K562 (cell line): ENCODE results near the gene PIK3C2B. TPM values are rescaled to one million over a fixed set of nuclear protein-coding genes. Genes with fewer than 3 reads are reported as not detected.
A peak's percentile ranks its signal among the peaks of the same experiment; 100 is the strongest.

Source experiments
- CLOCK ChIP-seq: fragments of 250-450 bp; sonication (Bioruptor Pico); IDR thresholded peaks from 2 replicates; pipeline ENCODE4 v1.4.0; 2020; ENCODE audit warnings: mild to moderate bottlenecking, moderate library complexity, borderline replicate concordance
- FOXA3 ChIP-seq, 2 experiments: fragments of 450-650 bp in 1 of 2; sonication (generic) in 1 of 2; formaldehyde crosslinking; IDR thresholded peaks in 1 of 2; conservative IDR thresholded peaks in 1 of 2; 2 replicates each; pipeline versions ENCODE4 v1.4.0 to v1.8.0; 2020 to 2022; ENCODE audit warnings: mild to moderate bottlenecking in 2 of 2, missing genetic modification reagents in 1 of 2
- HMG20A ChIP-seq: fragments of 450-650 bp; formaldehyde crosslinking; conservative IDR thresholded peaks from 2 replicates; pipeline ENCODE4 v1.4.0; 2020; ENCODE audit warnings: mild to moderate bottlenecking, mixed read lengths
- HSF4 ChIP-seq: fragments of 250-450 bp; sonication (Bioruptor Pico); IDR thresholded peaks from 2 replicates; pipeline ENCODE4 v2.1.2; 2022; ENCODE audit warnings: mild to moderate bottlenecking, moderate library complexity, borderline replicate concordance
- JUN ChIP-seq, 2 experiments: sonication (generic) in 1 of 2; formaldehyde crosslinking in 1 of 2; IDR thresholded peaks; 2 replicates each; pipeline versions ENCODE4 v1.6.1 to v1.8.0; 2012 to 2022; ENCODE audit warnings: borderline replicate concordance in 2 of 2, mild to moderate bottlenecking in 2 of 2, improper control_type of control experiment in 1 of 2, low read depth in 1 of 2, low read length in 1 of 2, missing genetic modification reagents in 1 of 2
- LCOR ChIP-seq: sonication (generic); formaldehyde crosslinking; IDR thresholded peaks from 2 replicates; pipeline ENCODE4 v1.8.0; 2022; ENCODE audit warnings: mild to moderate bottlenecking, missing genetic modification reagents
- MCM5 ChIP-seq: fragments of 450-650 bp; IDR thresholded peaks from 2 replicates; pipeline ENCODE4 v1.6.1; 2016; ENCODE audit warnings: low read depth
- MEF2A ChIP-seq: IDR thresholded peaks from 2 replicates; pipeline ENCODE4 v1.6.1; 2011; ENCODE audit warnings: low read depth, mild to moderate bottlenecking, low read length, moderate library complexity; ENCODE audit not compliant: control insufficient read depth
- NBN ChIP-seq: fragments of 450-650 bp; IDR thresholded peaks from 2 replicates; pipeline ENCODE4 v1.6.1; 2016; ENCODE audit warnings: low read depth, mild to moderate bottlenecking
- NCOA2 ChIP-seq, 2 experiments: fragments of 450-650 bp; IDR thresholded peaks; 2 replicates each; pipeline ENCODE4 v1.6.1; 2018; ENCODE audit warnings: mild to moderate bottlenecking in 2 of 2, moderate library complexity in 1 of 2; ENCODE audit not compliant: partially characterized antibody in 2 of 2
- PHF21A ChIP-seq: fragments of 450-650 bp; IDR thresholded peaks from 2 replicates; pipeline ENCODE4 v1.6.1; 2017; ENCODE audit warnings: low read depth, borderline replicate concordance
- PHF8 ChIP-seq: fragments of 200-600 bp; sonication (generic); IDR thresholded peaks from 2 replicates; pipeline ENCODE4 v1.6.1; 2012; ENCODE audit warnings: mixed run types, mild to moderate bottlenecking, inconsistent platforms, low read length, moderate library complexity, borderline replicate concordance
- PRDM10 ChIP-seq: fragments of 450-650 bp; IDR thresholded peaks from 2 replicates; pipeline ENCODE4 v1.6.1; 2018; ENCODE audit not compliant: partially characterized antibody
- RBM39 ChIP-seq: fragments of 200-400 bp; formaldehyde crosslinking; optimal IDR thresholded peaks from 2 replicates; pipeline ENCODE3; 2018; ENCODE audit warnings: low read depth, low read length
- RCOR1 ChIP-seq, 2 experiments: IDR thresholded peaks; 2 replicates each; pipeline ENCODE4 v1.6.1; 2012; ENCODE audit warnings: low read depth in 2 of 2, low read length in 2 of 2, borderline replicate concordance in 1 of 2, improper control_type of control experiment in 1 of 2
- TEAD4 ChIP-seq, 2 experiments: sonication (generic) in 1 of 2; formaldehyde crosslinking in 1 of 2; IDR thresholded peaks; 2 replicates each; pipeline versions ENCODE4 v1.6.1 to v1.8.0; 2012 to 2022; ENCODE audit warnings: borderline replicate concordance in 1 of 2, inconsistent platforms in 1 of 2, low read length in 1 of 2, mild to moderate bottlenecking in 1 of 2, missing genetic modification reagents in 1 of 2
- ZNF584 ChIP-seq: fragments of 200-800 bp; sonication (Bioruptor generic); IDR thresholded peaks from 2 replicates; pipeline ENCODE4 v1.6.1; 2016; ENCODE audit warnings: low read depth, mild to moderate bottlenecking, missing genetic modification characterization, missing compliant biosample characterization
- ZNF766 ChIP-seq: fragments of 200-800 bp; sonication (Bioruptor generic); conservative IDR thresholded peaks from 2 replicates; pipeline ENCODE4 v1.6.1; 2016; ENCODE audit warnings: missing genetic modification characterization, missing compliant biosample characterization
- ZSCAN32 ChIP-seq: fragments of 450-650 bp; formaldehyde crosslinking; IDR thresholded peaks from 2 replicates; pipeline ENCODE4 v1.4.0; 2020; ENCODE audit warnings: mild to moderate bottlenecking, moderate library complexity
- polyA plus RNA-seq, 8 experiments: library from polyadenylated mRNA; depleted of rRNA in 4 of 8; stranded (reverse) in 5 of 8; unstranded in 3 of 8; fragments of >200 nt; fragmentation: Nextera tagmentation in 2 of 8; fragmentation: Illumina TruSeq in 1 of 8; extraction: Ambion mirVana in 2 of 8; extraction: Trizol in 1 of 8; gene quantifications; 2 replicates each; pipeline versions ENCODE4 v1.2.1 to v1.2.3, GENCODE V29; 2011 to 2014; ENCODE audit warnings: inconsistent platforms in 1 of 8, missing spikeins in 1 of 8
- total RNA-seq, 7 experiments: library from RNA; depleted of rRNA in 6 of 7; stranded (reverse); fragments of >200 nt in 6 of 7; fragmentation: Illumina TruSeq in 2 of 7; extraction: Trizol in 2 of 7; gene quantifications; 2 replicates each; pipeline versions ENCODE4 v1.2.1 to v1.2.3, GENCODE V29; 2011 to 2021; ENCODE audit warnings: low replicate concordance in 1 of 7
- TF ChIP-seq, protein P1 (sequence below): sonication (generic); formaldehyde crosslinking; IDR thresholded peaks from 2 replicates; pipeline ENCODE4 v1.8.1; 2022; ENCODE audit warnings: missing genetic modification reagents

PIK3C2B gene
- total and polyA plus RNA-seq, 9 of the 15 experiments (the other 6 are each of a cell fraction or from before 2014, with no cell fraction given), result 0.10 to 2.9 (median 0.72) TPM

- no peak for TF ChIP-seq MCM5
- TF ChIP-seq TEAD4 (IDR thresholded peaks at IDR 0.05; ENCODE audit: low read length), result 0 out of 2 replicates have a peak, but pooled peaks have one; percentile 23
- TF ChIP-seq TEAD4 (CRISPR knock-in tag; IDR thresholded peaks at IDR 0.05; ENCODE audit: borderline replicate concordance), result no peak
- TF ChIP-seq ZNF584, result no peak
- TF ChIP-seq RBM39, result no peak
- no peak for TF ChIP-seq NCOA2 (IDR thresholded peaks at IDR 0.05; ENCODE audit: partially characterized antibody in 2 of 2)
- no peak for TF ChIP-seq ZSCAN32 (CRISPR knock-in tag)
- no peak for TF ChIP-seq CLOCK (CRISPR knock-in tag)
- TF ChIP-seq HMG20A, result no peak
- TF ChIP-seq, protein P1, sequence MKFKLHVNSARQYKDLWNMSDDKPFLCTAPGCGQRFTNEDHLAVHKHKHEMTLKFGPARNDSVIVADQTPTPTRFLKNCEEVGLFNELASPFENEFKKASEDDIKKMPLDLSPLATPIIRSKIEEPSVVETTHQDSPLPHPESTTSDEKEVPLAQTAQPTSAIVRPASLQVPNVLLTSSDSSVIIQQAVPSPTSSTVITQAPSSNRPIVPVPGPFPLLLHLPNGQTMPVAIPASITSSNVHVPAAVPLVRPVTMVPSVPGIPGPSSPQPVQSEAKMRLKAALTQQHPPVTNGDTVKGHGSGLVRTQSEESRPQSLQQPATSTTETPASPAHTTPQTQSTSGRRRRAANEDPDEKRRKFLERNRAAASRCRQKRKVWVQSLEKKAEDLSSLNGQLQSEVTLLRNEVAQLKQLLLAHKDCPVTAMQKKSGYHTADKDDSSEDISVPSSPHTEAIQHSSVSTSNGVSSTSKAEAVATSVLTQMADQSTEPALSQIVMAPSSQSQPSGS (CRISPR knock-in tag), result no peak
- TF ChIP-seq PHF8, result no peak
- peak; percentile 56 for TF ChIP-seq PRDM10
- peak in 1 of 2 experiments; percentile 80; a peak in 1 of 4 replicates for TF ChIP-seq RCOR1 (IDR thresholded peaks at IDR 0.05; ENCODE audit: borderline replicate concordance in 1 of 2, low read depth in 2 of 2, low read length in 2 of 2)
- TF ChIP-seq FOXA3 (CRISPR knock-in tag; conservative IDR thresholded peaks at IDR 0.05 in 1 of 2, IDR thresholded peaks at IDR 0.05 in 1 of 2), result peak; percentile 67 to 85; a peak in 2 of 4 replicates
- TF ChIP-seq HSF4 (CRISPR knock-in tag), result no peak
- TF ChIP-seq JUN (IDR thresholded peaks at IDR 0.05; ENCODE audit: borderline replicate concordance, low read depth, low read length), result no peak
- no peak for TF ChIP-seq JUN (CRISPR knock-in tag; IDR thresholded peaks at IDR 0.05; ENCODE audit: borderline replicate concordance)
- TF ChIP-seq PHF21A, result peak; percentile 45; the same call in 1 of the 2 replicates
- no peak for TF ChIP-seq ZNF766 (CRISPR knock-in tag)
- TF ChIP-seq MEF2A, result no peak
- TF ChIP-seq LCOR (CRISPR knock-in tag), result no peak
- no peak for TF ChIP-seq NBN
These were observed 673 bp downstream of the PIK3C2B start (continued) for GRCh38 chr1:204493984-204494280.
